HG02943 (cell line): ENCODE measurements around the gene NCAPH2.

Source experiments
- ATAC-seq: cut with Tn5 transposase; IDR thresholded peaks from one replicate; pipeline ENCODE4 v1.9.1; 2021; ENCODE audit warnings: mild to moderate bottlenecking, low read depth, moderate library complexity; ENCODE audit not compliant: unreplicated experiment

The NCAPH2 gene

DNA sequence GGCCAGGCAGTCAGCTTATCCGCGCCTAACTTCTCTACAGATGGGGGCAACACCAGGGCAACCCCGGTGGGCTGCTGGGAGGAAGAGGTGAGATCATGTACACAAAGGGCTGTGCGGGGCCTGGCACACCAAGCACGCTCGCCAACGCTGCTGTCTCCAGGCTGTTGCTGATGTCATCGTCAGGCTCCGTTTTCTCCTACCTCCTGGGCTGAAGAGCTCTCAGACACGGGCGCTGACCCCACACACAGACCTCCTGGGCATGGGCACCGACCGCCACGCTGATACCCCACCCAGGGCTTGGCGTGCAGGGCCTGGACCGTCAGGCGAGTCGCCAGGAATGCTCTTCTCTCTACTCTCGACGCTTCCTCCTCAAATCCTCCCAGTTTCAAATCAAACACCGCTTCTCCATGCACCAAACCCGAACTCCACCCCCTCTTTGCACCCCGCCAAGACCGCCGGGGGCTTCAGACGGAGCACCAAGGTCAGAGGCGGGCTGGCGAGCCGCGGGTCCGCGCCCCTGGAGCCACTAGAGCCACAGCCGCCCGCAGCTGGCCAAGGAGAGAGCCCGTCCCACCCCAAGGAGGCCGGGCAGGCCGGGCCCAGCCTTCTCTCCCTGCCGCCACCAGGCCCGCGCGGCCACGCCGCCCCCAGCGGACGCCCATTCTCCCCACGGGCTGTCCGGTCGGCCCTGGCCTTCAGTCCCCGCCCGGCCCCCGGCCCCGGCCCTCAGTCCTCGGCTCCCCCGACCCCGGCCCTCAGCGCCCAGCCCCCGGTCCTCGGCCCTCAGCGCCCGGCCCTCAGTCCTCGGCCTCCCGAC is 34.0 kb upstream of the NCAPH2 start:
- ATAC-seq, result no peak

DNA sequence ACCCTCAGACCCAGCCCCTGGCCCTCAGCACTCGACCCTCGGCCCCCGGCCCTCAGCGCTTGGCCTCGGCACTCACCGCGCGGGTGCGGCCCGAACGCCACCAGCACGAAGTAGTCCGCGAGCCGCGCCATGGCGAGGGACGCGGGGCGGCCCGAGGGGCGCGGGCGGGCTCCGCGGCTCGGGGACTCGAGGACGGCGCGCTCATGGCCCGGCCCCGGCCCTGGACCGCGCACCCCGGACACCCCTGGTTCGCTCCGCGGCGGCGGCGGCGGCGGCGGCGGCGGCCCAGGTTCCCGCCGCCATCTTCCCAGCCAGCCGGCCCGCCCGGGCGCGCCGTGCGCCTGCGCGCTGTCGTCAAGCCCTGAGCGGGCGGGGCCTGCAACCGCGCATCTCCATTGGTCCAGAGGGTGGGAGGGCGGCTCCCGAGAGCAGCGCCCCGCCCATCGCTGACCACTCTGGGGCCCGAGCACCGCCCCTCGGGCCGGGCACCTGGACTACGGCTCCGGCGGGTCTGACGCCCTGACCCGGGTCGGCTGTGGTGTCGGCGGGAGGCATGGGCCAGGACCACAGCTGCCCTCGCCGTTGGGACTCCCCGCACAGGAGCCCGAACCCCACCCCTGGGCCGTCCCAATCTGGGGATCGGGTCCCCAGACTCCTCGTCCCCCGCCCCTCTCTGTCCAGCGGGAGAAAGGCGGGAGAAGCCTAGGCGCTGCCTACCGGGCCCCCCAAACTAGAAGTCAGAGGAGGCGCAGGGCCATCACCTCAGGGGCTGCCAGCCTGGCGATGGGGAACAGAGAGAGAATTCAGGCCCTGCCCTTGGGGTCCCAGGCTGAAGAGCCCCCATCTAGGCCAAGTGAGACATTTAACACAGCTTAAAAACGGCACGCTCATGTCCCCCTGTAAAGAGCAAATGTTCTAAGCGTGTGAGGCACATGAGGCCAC is 33.0 kb upstream of the NCAPH2 start, which contains the start of gene SBF1:
Gene SBF1, minus strand, starts transcription at position 326 of the 942 bp plus-strand sequence. Its CDS starts 195 bp downstream, at position 131.
- ATAC-seq, result no peak

DNA sequence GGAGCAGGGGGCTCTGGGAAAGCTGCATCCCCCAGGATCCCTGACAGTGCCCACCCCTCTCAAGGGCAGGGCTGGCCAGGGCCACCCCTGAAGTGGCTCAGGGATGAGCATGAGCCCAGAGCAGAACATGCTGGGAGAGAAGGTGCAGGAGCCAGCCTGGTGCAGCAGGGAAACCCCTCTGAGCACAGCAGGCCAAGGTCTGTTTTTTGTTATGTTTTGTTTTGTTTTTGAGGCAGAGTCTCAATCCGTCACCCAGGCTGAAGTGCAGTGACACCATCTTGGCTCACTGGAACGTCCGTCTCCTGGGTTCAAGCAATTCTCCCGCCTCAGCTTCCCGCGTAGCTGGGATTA is 32.4 kb upstream of the NCAPH2 start:
- no peak for ATAC-seq

DNA sequence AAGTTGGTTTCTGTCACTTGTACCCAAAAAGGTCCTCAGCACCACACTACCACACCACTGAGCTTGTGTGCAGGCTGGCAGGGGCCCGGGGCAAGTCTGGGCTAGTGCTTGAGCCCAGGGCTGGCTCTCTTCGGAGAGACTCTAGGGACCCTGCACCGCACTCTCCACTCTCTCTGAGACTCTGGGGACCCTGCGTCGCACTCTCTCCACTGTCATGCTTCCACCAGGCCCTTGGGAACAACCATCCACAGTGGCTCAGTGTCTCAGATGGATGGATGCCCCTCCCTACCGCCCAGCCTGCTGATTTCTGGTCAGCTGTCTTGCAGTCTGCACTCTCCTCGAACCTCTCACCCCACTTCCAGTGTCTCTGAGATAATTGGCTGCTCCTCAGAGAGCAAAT is 31.2 kb upstream of the NCAPH2 start:
- no peak for ATAC-seq

DNA sequence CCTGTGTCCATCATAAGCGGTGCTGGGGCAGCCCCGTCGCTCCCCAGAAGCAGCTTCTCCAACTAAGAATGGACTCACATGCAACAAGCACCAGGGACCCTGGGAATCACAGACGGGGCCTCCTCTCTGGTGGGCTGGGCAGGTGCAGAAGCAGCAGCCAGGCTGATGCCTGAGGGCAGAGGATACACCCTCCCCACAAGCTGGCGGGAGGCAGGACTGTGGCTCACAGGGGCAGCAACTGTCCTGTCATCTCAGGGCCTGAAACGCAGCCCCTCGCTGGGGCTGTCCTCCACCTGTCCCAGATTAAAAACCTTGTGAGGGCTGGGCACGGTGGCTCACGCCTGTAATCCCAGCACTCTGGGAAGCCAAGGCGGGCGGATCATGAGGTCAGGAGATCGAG is 30.1 kb upstream of the NCAPH2 start:
- no peak for ATAC-seq

DNA sequence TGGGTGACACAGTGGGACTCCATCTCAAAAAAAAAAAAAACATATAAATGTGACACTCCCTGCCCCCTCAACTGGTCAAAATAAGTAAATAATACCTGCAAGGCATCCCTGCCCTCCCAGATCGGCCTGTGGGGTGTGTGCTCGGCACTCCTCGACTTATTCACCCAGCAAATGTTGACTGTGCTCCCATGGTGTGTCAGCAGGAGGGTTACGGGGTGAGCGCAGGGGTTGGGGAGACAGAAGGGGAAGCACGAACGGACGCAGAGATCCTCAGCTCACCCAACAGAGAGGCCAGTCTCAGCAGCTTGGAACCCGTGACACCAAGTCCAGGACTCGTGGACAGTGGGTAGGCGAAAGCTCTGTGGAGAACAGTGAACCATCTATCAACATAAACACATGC is 28.3 kb upstream of the NCAPH2 start:
- no peak for ATAC-seq

DNA sequence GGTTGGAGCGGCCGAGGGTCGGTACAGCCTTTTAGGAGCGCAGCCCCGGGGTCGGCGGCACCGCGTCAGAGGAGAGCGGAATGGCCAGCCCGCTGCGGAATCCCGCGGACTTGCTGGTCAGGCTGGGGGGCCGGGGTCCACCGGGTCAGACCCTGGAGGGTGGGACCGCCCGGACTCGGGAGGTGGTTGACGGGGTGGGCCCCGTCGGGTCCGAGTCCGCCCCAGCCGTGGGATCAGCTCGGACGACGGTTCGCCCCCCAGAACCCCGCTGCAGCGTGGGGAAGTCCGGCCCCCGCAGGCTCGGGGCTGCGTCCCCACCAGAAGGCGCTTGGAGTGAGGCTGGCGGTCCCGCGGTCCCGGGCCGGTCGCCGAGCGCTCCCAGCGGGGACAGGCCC is 27.0 kb upstream of the NCAPH2 start:
- ATAC-seq, result no peak

DNA sequence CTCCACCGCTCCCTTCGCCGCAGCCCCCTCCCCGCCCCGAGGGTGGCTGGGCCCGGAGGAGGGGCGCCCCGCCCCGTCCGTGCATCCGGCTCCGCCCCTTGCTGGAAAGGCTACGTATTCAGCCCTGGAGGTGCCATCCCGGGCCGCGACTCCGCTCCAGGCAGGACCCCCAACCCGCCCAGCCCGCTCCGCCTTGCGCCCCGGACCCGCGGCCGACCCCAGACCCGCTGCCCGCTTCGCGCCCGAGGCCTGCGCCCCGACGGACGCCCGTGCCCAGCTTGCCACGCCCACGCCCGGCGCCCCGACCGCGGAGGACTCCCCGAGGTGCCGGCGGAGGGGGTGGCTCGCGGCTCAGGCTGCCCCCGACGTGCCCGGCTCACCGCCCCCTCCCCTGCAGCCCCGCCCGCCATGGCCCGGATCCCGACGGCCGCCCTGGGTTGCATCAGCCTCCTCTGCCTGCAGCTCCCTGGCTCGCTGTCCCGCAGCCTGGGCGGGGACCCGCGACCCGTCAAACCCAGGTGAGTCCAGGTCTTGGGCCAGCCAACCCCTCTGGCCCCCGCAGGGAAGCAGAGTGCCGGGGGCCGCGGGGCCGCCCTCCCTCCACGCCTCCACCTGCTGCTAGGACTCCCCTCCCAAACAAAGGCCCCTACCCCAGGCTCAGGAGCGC is 26.5 kb upstream of the NCAPH2 start, which contains the start of gene ADM2:
Gene ADM2, plus strand, starts transcription at position 104 of the 667 bp plus-strand sequence. Its CDS starts 305 bp downstream, at position 409.
- ATAC-seq, result no peak

DNA sequence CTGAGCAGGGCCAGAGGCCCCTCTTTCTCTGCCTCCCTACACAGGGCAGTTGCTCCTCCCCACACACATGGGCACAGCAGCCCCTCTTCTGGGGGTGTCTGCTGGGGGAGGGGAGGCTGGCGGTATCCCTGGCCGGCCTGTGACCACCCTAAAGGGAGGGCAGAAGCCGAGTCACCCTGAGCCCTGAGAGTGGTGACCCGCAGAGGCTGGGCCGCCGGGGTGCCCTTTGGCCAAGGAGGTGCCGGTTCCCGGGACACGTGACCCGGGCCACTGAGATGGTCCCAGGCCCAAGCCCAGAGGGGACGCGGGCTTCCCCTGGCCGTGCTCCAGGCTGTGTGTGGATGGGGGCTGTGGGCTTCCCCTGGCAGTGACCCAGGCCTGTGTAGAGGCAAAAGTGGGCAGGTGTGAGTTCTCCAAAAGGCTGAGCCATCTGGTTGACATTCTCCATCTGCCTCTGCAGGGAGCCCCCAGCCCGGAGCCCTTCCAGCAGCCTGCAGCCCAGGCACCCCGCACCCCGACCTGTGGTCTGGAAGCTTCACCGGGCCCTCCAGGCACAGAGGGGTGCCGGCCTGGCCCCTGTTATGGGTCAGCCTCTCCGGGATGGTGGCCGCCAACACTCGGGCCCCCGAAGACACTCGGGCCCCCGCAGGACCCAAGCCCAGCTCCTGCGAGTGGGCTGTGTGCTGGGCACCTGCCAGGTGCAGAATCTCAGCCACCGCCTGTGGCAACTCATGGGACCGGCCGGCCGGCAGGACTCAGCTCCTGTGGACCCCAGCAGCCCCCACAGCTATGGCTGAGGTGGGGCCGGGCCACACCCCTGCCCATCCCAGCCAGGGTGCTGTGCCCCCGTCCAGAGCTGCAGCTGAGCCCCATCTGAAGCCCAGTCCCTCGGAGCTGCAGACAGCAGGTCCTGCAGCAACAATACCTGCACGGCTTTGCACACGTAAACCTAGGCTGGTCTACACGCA is 25.6 kb upstream of the NCAPH2 start:
- no peak for ATAC-seq

DNA sequence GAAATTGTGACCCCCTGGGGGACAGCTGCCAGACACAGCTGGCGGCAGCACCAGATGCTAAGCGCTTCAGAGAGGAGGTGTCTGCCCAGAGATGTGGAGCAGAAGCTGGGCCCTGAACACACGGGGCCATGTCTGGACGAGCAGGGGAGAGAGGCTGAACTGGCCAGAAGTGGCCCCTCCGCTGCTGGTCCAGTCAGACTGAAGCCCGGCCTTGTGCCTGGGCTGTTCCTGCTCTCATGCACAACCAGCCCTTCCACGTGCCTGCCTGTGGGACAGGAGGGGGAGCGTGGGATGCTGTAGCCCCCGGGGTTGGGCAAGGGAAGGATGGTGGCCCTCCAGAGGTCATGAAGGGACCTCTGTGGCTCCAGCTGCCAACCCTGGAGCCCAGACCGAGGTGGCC is 24.9 kb upstream of the NCAPH2 start:
- ATAC-seq, result no peak

DNA sequence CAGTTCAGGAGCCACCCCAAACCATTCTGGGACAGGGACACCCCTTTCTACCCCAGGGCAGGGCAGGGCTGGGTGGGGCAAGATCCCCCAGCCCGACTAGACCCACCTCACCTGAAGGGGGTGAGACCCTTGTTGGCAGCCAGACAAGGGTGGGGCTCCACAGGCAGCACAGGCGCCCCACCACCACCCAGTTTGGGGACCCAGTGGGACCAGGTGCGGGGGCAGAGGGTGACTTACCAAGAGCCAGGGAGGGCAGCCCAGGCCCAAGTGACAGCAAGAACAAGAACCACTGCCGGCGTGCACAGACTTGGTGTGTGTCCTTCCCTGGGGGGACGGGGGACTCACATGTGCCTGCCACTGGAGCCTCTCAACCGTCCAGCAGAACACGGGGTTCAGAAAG is 24.5 kb upstream of the NCAPH2 start:
- no peak for ATAC-seq

DNA sequence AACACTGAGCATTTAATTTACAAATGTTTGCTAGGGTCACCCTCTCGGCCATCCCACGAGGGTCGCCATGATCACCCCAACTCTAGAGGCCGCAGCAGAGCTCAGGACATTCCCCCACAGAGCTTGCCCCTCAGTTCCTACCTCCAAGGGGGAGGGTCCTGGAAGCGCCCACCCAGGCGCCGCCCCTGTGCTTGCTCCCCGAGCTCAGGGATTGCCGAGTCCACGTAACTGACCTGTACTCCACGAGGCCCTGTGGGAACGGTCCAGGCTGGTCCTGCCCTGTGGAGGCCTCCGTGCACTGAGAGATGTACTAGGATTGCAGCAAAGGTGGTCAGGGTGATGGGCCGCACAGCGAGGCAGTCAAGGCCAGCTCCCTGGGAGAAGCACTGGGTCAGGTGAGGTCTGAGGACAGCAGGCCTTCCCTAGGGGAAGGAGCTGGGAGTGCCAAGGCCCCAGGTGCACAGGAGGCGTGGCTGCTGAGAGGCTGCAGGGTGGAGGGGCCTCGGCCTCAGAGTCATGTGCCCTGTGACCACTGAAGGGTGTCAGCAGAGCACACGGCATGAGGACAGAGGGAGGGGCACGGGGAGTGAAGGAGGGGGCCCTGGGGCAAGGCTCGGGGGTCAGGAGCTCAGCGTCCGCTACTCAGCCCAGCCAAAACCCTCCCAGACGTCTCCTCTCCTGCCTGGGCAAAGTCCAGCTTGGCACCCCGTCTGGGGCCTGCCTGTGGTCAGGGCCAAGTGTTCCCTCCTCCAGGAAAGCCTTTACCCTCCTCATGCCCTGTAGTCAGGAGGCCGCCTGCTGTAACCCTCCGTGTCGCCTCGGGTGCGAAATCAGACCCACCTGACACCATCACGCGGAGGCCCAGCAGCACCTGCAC is 23.8 kb upstream of the NCAPH2 start:
- no peak for ATAC-seq

DNA sequence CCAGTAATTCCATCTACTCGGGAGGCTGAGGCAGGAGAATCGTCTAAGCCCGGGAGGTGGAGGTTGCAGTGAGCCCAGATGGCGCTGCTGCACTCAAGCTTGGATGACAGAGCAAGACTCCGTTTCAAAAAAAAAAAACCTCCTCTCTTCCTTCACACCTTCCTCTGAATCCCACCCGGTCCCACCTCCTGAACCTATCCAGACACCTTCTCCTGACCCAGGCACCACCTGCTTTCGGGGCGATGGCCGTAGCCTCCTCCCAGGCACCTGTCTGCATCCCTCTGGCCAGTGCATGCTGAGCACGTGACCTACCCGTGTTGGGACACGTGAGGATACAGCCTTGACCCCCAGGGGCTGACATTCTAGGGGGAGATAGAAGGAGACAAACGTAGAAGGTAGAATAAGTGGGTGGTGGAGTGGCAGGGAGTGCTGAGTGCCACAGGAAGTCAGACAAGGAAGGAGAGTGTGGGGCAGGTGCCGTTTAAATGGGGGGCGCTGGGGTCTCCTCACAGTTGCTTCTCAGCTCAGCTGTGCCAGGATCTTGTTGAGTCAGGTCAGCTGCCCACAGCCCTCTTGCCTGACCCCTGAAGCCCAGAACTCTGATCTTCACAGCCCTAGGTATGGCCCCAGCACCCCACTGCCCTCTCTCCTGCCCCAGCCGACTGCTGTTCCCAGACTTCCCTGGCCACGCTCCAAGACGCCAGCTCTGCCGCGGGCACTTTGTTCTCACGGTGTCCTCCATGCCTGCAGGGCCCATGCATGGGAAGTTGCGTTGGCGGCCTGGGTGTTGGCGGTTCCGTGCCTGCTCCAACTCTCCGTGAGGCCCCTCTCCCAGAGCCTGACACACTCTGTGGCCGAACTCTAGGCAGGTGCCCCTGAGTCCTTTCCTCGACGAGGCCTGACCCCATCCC is 22.5 kb upstream of the NCAPH2 start:
- ATAC-seq, result no peak

DNA sequence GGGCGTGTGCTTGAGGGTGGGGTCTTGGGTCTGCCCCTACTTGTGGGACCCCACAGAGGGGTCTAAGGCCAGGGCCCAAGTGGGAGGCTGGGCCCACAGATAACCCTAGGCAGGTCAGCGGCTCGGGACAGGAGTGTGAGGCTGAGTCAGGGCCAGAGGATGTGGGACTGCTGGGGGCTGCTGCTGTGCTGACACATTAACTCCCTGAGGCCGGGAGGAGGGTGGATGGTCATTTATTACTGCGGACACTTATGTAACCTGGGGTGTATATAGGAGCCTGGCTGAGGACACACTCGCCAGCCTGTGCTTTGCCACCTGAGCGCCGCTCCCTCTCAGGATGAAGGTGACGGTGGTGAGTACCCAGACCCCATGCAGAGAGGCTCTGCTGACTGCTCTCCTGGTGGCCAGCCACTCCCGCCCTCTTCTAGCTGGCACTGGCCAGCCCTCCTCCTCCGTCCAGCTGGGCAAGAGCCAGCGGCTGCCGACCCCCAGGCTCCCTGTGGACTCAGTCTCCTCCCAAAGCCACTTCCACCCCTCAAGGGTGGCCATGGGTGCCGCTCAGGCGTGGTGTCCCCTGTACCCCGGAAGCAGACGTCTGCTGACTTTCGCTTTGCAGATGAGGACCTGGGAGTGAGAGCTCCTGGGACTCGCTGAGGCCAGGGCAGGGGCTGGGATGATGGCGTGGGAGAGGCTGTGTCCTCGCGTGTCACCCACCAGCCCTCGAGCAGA is 21.3 kb upstream of the NCAPH2 start, which contains the start of gene MIOX:
Gene MIOX, plus strand, starts transcription at position 299 of the 729 bp plus-strand sequence. Its CDS starts 39 bp downstream, at position 338.
- no peak for ATAC-seq

DNA sequence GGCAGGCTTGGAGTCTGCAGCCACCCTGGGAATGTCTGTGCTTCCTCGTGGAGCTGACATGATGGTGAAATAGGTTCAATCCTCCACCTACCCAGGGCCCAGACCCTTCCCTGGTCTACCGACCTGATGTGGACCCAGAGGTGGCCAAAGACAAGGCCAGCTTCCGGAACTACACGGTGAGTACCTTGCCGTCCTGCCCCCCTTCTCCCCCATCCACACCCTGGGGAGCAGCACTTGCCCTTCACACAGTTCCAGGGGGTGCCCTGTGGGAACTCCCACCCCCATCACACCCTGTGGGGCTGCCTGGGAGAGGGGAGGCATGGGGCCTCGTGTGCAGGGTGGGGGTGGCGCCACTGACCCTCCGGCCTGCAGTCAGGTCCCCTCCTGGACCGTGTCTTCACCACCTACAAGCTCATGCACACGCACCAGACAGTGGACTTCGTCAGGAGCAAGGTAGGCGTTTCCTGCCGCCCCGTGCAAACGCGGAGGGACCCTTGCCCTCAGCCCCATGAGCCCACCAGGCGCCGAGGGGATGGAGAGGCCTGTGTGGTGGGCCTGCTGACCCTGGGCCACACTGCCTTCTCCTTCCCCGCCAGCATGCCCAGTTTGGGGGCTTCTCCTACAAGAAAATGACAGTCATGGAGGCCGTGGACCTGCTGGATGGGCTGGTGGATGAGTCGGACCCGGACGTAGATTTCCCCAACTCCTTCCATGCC is 20.6 kb upstream of the NCAPH2 start:
- no peak for ATAC-seq

DNA sequence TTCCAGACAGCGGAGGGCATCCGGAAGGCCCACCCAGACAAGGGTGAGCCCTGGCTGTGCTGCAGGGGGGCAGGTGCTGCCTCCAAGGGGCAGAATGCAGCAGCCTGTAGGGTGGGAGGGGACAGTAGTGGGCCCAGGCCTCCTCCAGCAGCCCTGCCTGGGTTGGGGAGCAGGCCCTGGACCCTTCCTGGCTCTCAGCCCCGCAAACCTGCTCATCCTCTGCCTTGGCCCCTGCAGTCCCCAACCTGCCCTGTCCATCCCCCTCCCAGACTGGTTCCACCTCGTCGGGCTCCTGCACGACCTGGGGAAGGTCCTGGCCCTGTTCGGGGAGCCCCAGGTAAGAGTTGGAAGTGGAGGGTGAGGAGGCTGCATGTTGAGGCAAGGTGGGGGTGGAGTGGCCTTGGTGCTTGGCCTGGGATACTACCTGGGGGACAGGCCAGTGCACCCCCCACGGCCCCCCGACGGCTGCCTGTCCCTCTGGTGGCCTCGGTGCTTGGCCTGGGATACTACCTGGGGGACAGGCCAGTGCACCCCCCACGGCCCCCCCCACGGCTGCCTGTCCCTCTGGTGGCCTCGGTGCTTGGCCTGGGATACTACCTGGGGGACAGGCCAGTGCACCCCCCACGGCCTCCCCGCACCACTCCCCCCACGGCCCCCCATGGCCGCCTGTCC is 19.9 kb upstream of the NCAPH2 start:
- no peak for ATAC-seq
